HG02642 (cell line): ENCODE results near the gene RILP.
"Not testable (repeated sequence)": the region's sequence is repeated elsewhere in the genome, so short reads cannot be mapped to it uniquely, and the experiment has no call there.

ENCODE experiments used
- ATAC-seq: cut with Tn5 transposase; IDR thresholded peaks from one replicate; pipeline ENCODE4 v1.9.1; 2021; ENCODE audit warnings: mild to moderate bottlenecking; ENCODE audit not compliant: unreplicated experiment, poor library complexity

Gene RILP

GRCh38 chr17:1649844-1650501 lies at the start of gene RILP:
RILP (minus strand) TSS chr17:1649866; CDS start chr17:1649804, 62 bp downstream.
- ATAC-seq, result no peak

DNA sequence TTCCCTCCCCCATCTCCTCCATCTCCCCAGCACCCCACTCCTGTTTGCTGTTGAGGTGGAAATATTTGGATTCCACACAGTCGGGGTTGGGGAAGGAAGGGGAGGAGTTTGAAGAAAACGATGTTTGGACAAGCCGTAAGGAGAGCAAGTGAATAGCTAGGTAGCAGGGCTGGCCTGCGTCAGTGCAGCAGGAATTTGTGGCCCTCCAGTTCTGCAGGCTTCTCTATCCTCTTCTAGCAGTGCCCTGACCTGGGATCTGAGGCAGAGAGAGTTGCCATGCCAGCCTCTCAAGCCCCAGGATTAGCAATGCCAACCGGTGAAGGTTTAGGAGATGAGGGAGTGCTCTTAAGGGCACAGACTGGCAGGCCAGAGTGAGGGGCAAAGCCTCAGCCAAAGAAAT lies 48.0 kb upstream of the RILP start:
- no peak for ATAC-seq

DNA sequence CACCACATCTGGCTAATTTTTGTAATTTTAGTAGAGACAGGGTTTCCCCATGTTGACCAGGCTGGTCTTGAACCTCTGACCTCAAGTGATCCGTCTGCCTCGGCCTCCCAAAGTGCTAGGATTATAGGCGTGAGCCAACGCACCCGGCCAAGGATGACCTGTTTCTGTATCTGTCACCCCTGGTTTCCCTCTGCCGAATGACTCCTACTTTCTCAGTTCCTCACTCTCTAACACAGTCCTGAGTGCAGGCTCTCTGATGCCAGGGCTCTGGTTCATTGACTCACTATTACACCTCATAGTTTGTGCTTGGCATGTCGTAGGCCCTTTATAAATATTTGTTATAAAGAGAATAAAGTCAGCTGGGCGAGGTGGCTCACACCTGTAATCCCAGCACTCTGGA lies 45.7 kb upstream of the RILP start:
- no peak for ATAC-seq

GRCh38 chr17:1693339-1693738 lies 43.7 kb upstream of the RILP start:
- no peak for ATAC-seq

GRCh38 chr17:1690544-1691221 lies 41.0 kb upstream of the RILP start:
- ATAC-seq, result no peak

- not testable (repeated sequence) for ATAC-seq
Measured at GRCh38 chr17:1688405-1688804, 38.7 kb upstream of the RILP start.

GRCh38 chr17:1686086-1686485 lies 36.4 kb upstream of the RILP start:
- no peak for ATAC-seq

- ATAC-seq, result peak; percentile 98
Measured at GRCh38 chr17:1684378-1685189, 34.9 kb upstream of the RILP start, which contains the start of gene PRPF8. PRPF8 (minus strand) TSS chr17:1684867; CDS start chr17:1684571, 296 bp downstream.

DNA sequence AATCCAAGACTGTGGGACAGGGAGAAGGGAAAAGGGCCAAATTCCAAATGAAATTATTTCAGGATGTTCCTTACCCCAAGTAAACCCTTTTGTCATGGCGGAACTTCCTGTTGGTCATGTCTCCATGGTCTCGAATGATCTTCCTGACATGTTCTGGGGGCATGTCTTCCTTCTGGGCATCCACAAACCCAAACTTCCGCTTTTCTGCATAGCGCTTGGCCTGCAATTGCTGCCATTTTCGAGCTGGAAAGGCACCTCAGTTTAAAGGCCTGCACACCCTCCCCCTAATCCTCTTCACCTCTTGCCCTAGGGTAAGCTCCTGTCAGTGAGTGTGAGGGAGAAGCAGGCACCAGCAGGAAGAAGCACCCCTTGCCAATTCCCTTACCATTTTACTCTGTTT lies 33.8 kb upstream of the RILP start:
- ATAC-seq, result no peak

DNA sequence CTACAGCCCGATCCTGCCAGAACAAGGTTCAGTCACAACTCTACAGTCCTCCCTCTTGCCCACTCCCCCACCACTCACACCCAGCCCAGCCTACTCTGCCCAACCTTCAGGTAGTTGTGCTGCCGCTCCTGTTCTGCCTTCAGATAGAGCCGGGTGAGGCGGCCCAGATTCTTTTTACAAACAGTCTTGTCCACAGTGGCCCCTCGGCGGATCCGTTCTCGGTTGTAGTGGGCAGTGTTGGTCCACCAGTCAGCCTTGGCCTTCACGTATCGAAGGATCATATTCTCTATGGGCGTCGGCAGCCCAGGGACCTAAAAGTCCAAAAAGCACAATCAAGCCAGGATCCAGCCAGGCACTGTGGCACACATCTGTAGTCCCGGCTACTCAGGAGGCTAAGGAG lies 26.7 kb upstream of the RILP start:
- ATAC-seq, result no peak

DNA sequence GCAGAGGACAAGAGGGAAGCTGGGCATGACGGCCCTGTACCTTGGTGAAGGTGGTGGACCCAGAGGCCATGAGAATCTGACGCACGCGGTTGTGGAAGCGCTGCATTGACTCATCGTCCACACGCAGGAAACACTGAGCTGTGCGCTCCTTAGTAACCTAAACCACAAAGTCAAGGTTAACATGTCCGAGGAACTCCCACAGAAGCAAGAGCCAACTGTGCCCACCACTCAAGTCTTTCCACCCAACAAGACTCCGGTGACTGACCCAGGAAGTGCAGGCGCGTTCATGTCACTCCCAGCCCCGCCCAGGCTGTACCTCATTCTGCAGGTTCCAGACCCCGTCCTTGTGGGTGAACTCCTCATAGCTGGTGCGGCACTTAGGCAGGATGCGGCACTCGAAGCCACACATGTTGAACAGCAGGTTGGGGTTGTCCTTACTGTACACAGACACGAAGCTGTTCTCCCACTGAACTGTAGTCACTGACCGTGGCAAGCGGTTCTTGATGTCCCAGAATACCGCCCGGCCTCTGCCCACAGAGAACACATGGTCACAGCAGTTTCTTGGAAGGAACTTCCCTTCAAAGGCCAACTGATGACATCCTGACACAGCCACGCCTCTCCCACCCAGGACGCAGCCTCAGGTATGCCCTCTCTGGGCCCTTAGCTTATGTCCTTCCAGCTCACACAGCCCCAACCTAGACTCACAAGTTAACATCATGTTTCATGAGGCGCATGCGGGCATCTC lies 23.5 kb upstream of the RILP start:
- ATAC-seq, result no peak

- ATAC-seq, result not testable (repeated sequence)
Measured at GRCh38 chr17:1663934-1664333, 14.3 kb upstream of the RILP start.

DNA sequence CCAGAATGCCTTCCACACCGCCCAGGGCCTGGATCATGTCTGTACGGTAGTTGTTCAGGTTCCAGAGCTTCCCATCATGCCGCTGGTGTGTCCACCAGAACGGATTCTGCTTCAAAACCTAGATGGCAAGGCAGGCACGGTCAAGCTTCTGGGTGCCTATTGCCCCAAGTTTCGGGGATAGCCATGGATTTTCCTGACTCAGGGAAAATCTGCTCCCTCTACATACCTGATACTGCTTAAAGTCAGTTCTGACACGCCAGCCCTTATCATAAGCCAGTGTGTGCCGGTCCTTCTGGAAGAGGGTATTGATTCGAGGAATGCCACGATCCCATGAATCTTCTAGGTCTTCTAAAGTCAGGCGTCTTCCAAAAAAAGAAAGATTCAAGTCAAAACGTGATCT lies 11.4 kb upstream of the RILP start:
- ATAC-seq, result no peak

GRCh38 chr17:1658100-1658499 lies 8.4 kb upstream of the RILP start:
- no peak for ATAC-seq

DNA sequence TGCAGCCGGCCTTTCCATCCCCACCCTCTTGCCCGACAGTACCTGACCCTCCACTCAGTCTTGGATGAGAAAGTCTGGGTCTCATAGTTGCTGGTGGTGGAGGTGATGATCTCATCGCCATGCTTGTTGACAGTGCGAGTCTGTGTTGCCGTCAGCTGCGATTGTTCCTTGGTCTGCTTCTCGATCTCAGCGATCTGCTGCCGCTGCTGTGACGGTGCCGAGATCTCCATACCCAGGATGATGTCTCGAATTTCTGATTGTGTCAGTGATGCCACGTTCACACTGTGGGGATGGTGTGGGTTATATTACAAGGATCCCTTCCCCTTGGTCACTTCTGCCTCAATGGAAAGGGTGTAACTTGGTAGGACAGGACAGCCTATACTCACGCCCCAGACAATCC lies 4.1 kb upstream of the RILP start:
- no peak for ATAC-seq

- ATAC-seq, result not testable (repeated sequence)
Measured at GRCh38 chr17:1652794-1653193, 3.1 kb upstream of the RILP start.

DNA sequence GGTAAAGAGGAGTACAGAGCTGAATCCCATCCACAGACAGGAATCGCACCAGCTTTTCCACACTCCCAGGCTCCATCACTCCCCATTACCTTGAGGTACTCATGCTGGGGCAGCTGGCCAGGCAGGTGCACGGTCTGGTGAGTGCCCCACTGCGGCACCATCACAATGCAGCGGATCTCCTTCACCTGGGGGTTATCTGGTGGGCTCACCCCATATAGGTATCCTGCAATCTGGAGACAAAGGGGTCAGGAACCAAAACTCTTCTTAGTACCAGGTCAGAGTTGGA lies 1.8 kb upstream of the RILP start:
- ATAC-seq, result no peak

GRCh38 chr17:1650731-1651558 lies 1.3 kb upstream of the RILP start:
- ATAC-seq, result no peak

DNA sequence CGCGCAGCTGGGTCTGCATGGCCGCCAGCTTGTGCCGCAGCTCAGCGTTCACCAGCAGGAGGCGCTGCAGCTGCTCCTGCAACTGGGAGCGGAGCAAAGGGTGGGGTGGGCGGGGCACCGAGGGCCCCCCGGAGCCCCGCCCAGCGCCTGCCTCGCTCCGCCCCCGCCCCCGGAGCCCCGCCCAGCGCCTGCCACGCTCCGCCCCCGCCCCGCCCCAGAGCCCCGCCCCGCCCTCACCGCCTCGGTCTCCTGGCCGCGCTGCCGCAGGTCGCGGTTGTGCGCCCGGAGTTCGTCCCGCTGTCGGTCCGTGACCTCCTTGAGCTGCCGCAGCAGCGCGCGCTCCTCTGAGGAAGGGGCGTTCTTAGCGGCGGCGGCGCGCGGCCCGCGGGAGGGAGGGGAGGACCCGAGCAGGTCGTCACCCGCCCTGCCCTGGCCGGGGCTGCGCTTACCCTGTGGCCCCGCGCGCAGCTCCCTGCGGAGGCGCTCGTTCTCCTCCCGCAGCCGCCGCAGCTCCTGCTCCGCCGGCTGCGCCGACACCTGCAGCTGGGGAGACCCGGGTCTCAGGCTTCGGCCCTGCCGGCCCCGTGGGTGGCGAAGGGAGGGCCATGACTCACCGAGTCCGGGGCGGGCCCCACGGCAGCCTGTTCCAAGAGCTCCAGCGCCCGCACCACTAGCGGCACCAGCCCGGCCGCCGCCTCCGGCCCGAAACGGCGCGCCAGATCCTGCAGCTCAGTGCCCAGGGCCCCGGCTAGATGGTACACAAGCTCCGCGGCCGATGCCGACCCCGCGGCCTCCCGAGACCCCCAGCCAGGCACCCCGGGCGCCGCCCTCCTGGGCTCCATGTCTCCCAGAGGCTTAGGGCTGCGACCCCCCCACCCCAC lies 463 bp downstream of the RILP start:
- ATAC-seq, result peak; percentile 62
